ENCODE results near the gene ANXA11. TPM values are rescaled to one million over a fixed set of nuclear protein-coding genes. Genes with fewer than 3 reads are reported as not detected.
A peak's percentile ranks its signal among the peaks of the same experiment; 100 is the strongest.

Gene ANXA11
- total and polyA plus RNA-seq, 9 of the 15 experiments (the other 6 are each of a cell fraction or from before 2014, with no cell fraction given): 43.6 to 212 (median 109) TPM

DNA sequence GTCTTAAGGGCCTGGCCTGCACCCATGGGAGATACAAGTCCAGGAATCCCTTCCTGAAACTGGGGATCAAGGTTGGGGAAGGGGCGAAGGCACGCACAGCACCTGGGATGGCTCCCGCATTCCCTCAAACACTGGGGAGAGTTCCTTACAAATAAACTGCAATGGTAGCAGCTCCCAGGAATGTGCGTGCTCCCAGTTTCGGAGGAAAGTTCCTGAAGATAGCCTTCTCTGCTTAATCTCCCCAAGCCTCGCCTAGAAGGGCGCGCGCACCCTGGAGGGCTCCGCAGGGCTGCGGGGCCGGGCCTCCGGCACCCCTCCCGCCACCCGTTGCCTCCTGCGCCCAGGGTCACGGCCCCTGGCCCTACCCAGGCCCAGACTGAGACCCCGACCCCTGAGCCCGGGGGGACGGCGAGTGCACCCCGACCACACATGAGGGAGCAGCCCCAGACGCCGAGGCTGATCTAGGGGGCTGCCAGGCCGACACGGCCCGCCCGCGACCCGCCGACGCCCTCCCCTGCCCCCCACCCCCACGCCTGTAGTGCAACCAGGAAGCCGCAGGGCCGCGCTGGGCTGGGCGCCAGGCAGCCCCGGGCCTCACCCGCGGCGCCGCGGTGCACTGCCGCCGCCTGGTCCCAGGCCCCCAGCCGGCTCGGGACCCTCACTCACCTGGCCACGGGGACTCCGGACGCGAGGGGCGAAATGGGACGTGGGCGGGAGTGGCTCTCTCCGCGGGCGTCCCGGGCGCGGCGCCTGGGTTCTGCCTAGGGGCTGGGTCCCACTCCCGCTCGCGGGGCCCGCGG, 460 bp downstream of the ANXA11 start (continued):
- TF ChIP-seq TEAD4 (IDR thresholded peaks at IDR 0.05; ENCODE audit: low read length): no peak
- TF ChIP-seq TEAD4 (CRISPR knock-in tag; IDR thresholded peaks at IDR 0.05; ENCODE audit: borderline replicate concordance): peak; percentile 16; the same call in 1 of the 2 replicates
- TF ChIP-seq CHD1 (IDR thresholded peaks at IDR 0.05; ENCODE audit: low read length): peak; percentile 54
- TF ChIP-seq HMG20B (CRISPR knock-in tag; IDR thresholded peaks at IDR 0.05): no peak
- TF ChIP-seq ZNF77 (CRISPR knock-in tag; IDR thresholded peaks at IDR 0.05): no peak
- 0 out of 2 replicates have a peak, but pooled peaks have one; percentile 42 for TF ChIP-seq PRMT5 (CRISPR knock-in tag; IDR thresholded peaks at IDR 0.05)
- no peak for TF ChIP-seq HDAC2 (IDR thresholded peaks at IDR 0.05)
- TF ChIP-seq ZNF282 (CRISPR knock-in tag; IDR thresholded peaks at IDR 0.05): peak; percentile 65; the same call in 1 of the 2 replicates
- peak; percentile 87 for TF ChIP-seq RBBP5 (IDR thresholded peaks at IDR 0.05; ENCODE audit: borderline replicate concordance, insufficient read depth, low read length, poor library complexity, severe bottlenecking)
- TF ChIP-seq MYC (IDR thresholded peaks at IDR 0.05; ENCODE audit: low read depth, low read length): no peak
- TF ChIP-seq MYC (CRISPR knock-in tag; IDR thresholded peaks at IDR 0.05; ENCODE audit: borderline replicate concordance, low read depth): no peak
- no peak for TF ChIP-seq ZNF766 (CRISPR knock-in tag; conservative IDR thresholded peaks at IDR 0.05)
- peak; percentile 11 to 59; a peak in 2 of 4 replicates for TF ChIP-seq SIN3A (IDR thresholded peaks at IDR 0.05; ENCODE audit: borderline replicate concordance in 2 of 2, control insufficient read depth in 1 of 2, low read depth in 2 of 2, low read length in 2 of 2)
- peak; percentile 56 for TF ChIP-seq FUS (optimal IDR thresholded peaks at IDR 0.05; ENCODE audit: low read depth, low read length)
- TF ChIP-seq, protein P1, sequence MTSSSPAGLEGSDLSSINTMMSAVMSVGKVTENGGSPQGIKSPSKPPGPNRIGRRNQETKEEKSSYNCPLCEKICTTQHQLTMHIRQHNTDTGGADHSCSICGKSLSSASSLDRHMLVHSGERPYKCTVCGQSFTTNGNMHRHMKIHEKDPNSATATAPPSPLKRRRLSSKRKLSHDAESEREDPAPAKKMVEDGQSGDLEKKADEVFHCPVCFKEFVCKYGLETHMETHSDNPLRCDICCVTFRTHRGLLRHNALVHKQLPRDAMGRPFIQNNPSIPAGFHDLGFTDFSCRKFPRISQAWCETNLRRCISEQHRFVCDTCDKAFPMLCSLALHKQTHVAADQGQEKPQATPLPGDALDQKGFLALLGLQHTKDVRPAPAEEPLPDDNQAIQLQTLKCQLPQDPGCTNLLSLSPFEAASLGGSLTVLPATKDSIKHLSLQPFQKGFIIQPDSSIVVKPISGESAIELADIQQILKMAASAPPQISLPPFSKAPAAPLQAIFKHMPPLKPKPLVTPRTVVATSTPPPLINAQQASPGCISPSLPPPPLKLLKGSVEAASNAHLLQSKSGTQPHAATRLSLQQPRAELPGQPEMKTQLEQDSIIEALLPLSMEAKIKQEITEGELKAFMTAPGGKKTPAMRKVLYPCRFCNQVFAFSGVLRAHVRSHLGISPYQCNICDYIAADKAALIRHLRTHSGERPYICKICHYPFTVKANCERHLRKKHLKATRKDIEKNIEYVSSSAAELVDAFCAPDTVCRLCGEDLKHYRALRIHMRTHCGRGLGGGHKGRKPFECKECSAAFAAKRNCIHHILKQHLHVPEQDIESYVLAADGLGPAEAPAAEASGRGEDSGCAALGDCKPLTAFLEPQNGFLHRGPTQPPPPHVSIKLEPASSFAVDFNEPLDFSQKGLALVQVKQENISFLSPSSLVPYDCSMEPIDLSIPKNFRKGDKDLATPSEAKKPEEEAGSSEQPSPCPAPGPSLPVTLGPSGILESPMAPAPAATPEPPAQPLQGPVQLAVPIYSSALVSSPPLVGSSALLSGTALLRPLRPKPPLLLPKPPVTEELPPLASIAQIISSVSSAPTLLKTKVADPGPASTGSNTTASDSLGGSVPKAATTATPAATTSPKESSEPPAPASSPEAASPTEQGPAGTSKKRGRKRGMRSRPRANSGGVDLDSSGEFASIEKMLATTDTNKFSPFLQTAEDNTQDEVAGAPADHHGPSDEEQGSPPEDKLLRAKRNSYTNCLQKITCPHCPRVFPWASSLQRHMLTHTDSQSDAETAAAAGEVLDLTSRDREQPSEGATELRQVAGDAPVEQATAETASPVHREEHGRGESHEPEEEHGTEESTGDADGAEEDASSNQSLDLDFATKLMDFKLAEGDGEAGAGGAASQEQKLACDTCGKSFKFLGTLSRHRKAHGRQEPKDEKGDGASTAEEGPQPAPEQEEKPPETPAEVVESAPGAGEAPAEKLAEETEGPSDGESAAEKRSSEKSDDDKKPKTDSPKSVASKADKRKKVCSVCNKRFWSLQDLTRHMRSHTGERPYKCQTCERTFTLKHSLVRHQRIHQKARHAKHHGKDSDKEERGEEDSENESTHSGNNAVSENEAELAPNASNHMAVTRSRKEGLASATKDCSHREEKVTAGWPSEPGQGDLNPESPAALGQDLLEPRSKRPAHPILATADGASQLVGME (CRISPR knock-in tag; IDR thresholded peaks at IDR 0.05): no peak
- TF ChIP-seq NFIC (IDR thresholded peaks at IDR 0.05): peak; percentile 53; the same call in 1 of the 2 replicates
- TF ChIP-seq, protein P2, sequence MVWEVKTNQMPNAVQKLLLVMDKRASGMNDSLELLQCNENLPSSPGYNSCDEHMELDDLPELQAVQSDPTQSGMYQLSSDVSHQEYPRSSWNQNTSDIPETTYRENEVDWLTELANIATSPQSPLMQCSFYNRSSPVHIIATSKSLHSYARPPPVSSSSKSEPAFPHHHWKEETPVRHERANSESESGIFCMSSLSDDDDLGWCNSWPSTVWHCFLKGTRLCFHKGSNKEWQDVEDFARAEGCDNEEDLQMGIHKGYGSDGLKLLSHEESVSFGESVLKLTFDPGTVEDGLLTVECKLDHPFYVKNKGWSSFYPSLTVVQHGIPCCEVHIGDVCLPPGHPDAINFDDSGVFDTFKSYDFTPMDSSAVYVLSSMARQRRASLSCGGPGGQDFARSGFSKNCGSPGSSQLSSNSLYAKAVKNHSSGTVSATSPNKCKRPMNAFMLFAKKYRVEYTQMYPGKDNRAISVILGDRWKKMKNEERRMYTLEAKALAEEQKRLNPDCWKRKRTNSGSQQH (CRISPR knock-in tag; IDR thresholded peaks at IDR 0.05): no peak
- TF ChIP-seq, protein P3, sequence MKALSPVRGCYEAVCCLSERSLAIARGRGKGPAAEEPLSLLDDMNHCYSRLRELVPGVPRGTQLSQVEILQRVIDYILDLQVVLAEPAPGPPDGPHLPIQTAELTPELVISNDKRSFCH (CRISPR knock-in tag; IDR thresholded peaks at IDR 0.05): no peak
- TF ChIP-seq, protein P3 (tag; IDR thresholded peaks at IDR 0.05): no peak
- TF ChIP-seq FOXP1 (CRISPR knock-in tag; IDR thresholded peaks at IDR 0.05): 0 out of 2 replicates have a peak, but pooled peaks have one; percentile 52

Data from K562 (cell line).